GM19025 (cell line): Measurements from ENCODE around the gene OLIG2.

Experiments used
- ATAC-seq: cut with Tn5 transposase; IDR thresholded peaks from one replicate; pipeline ENCODE4 v1.9.1; 2021; ENCODE audit warnings: mild to moderate bottlenecking, low read depth, moderate library complexity; ENCODE audit not compliant: unreplicated experiment

OLIG2 gene

DNA sequence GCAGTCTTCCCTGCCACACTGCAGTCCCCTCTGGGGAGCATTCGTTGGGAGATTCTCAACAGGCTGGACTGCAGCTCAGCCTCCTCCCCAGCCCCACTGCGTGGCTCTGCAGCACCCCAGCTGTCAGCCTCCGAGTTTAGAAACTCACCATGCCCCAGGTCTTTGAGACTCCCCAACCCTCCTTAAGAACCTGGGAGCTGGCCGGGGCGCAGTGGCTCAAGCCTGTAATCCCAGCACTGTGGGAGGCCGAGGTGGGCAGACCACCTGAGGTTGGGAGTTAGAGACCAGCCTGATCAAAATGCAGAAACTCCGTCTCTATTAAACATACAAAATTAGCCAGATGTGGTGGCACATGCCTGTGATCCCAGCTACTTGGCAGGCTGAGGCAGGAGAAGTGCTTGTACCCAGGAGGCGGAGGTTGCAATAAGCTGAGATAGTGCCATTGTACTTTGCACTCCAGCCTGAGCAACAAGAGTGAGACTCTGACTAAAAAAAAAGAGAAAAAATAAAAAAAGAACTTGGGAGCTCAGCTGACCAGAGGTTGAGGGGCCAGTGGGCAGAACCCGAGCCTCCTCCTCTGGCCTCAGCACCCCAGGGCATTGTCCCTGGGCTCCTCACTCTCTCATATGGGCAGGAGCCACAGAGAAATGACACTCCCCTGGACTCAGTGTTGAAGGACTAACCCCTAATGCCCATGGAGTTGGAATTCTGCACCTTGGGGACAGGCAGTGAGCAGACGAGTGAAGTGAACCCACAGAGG is 5.6 kb downstream of the OLIG2 start:
- no peak for ATAC-seq

DNA sequence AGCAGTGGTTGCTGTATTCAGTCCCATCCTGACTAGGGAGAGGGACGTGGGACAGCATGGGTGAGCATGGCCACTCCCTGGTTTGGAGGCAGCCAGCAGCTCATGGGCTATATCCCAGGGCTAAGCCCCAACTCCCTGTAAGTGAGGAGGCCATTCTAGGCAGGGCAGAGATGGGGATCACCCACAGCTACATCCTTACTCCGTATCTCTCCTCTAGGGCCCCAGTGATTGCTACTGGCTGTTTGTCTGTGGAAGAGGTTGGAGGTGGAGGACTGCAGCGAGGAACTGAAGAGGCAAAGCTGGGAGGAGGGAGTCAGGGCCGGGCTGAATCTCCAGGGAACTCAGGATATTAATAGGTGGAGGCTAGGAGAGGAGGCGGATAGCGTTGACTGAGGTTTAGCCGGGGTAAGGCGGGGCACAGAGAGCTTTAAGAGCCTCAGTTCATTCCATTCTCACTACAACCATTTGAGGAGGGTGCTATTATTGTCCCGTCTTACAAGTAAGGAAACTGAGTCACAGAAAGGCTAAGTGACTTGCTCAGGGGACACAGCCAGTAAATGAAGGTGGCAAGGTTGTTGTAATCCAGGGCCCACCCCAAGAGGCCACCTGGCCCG is 6.8 kb downstream of the OLIG2 start:
- ATAC-seq, result no peak

DNA sequence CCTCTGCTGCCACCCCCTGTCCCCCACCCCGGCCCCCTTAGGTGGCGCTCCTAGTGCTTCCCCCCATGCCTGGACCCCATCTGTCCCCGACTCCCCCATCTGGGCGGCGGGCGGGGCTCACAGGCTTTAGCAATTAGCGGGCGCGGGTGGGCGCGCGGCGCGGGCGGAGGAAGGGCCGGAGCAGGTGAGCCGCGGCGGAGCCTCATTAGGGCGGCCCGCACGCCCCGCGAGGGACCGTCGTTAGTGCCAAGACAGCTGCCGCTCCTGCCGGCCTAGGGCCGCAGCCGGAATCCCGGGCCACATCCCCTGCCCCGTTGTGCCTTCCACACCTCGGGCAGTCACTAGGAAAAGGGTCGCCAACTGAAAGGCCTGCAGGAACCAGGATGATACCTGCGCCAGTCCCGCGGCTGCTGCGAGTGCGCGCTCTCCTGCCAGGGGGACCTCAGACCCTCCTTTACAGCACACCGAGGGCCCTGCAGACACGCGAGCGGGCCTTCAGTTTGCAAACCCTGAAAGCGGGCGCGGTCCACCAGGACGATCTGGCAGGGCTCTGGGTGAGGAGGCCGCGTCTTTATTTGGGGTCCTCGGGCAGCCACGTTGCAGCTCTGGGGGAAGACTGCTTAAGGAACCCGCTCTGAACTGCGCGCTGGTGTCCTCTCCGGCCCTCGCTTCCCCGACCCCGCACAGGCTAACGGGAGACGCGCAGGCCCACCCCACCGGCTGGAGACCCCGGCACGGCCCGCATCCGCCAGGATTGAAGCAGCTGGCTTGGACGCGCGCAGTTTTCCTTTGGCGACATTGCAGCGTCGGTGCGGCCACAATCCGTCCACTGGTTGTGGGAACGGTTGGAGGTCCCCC is 7.6 kb downstream of the OLIG2 start:
- ATAC-seq, result no peak

DNA sequence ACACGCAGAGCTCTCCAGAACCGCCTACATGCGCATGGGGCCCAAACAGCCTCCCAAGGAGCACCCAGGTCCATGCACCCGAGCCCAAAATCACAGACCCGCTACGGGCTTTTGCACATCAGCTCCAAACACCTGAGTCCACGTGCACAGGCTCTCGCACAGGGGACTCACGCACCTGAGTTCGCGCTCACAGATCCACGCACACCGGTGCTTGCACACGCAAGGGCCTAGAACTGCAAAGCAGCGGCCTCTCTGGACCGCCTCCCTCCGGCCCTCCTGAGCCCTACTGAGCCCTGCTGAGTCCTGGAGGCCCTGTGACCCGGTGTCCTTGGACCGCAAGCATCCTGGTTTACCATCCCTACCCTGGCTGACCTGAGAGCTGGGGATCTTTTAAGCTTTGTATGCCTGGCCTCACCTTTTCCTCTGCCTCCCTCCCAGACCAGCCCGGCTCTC is 8.3 kb downstream of the OLIG2 start:
- no peak for ATAC-seq

DNA sequence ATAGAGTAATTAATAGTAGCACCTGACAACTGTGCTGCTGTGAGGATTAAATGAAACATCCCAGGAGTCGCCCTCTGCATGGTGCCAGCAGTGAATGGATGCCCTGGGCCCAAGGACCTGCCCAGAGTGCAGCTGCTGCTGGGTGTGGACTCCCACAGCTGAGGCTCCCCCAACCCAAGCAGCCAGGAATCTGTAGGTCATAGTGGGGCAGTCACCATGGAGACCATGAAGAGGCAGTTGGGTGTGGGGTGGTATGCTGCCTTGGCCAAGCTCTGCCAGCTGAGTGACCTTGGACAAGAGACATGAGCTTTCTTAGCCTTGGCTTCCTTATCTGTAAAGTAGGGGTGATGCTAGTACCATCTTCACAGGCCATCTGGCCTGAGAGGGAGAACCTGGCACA is 9.4 kb downstream of the OLIG2 start:
- no peak for ATAC-seq

DNA sequence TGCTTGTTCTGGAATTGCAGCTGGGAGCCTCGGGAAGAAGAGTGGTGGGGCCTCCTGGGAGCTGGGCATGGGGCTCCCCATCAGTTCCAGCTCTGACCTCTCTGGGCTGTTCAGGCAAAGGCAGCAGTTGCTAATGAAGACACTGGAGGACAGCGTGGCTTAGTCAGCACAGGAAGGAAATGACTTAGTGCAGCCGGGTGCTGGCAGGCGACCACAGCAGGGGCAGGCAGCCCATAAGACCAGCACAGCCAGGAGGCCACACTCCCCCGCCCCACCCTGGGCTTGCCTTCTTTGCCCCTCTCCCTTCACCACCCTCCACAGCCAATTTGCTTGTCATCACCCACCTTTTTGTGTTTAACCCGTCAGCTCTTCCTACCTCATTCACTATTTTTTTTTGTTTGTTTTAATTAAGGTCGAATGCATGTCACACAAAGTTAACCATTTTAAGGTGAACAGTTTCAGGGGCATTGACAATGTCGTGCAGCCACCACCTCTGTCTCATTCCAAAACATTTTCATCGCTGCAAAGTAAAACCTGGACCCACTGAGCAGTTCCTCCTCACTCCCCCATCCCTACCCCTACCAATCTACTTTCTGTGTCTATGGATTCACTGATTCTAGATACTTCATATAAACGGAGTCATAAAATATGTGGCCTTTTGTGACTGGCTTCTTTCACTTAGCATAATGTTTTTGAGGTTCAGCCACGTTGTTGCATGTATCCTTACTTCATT is 10.9 kb downstream of the OLIG2 start:
- ATAC-seq, result no peak

DNA sequence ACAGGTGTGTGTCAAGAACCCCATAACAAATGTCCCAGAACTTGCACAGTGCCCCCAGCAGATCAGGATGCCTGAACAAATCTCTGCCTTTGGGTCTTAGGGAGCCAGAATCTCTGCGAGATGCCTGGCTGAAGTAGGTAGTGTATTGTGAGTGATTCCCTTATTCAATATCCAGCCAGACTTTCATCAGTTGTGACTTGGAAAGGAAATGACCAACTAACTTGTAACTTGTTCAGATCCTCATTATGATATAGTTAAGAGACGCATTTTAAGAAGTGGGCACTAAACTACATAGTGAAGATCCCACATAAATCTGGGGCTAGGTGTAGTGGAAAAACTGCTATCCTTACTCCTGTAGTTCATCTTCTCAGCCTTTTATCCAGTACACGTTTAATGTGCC is 11.8 kb downstream of the OLIG2 start:
- no peak for ATAC-seq

DNA sequence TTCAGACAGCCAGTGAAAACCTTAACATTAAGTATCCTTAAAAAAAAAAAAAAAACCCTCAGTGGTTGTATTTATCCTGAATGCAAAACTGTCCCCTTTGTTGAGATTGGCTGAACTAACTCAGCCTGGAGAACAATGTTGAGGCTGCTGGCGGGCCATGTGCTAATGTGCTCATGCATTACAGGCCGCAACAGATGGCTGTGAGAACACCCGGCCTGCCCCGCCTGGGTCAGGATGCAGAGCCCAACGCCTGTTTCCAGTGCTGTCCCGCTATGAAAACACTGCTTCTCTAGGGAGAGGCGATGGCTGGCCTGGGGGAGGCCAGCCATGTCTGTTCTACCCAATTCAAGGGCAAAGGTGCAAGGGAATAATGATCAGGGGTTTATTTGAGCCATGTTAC is 13.8 kb downstream of the OLIG2 start:
- ATAC-seq, result no peak

DNA sequence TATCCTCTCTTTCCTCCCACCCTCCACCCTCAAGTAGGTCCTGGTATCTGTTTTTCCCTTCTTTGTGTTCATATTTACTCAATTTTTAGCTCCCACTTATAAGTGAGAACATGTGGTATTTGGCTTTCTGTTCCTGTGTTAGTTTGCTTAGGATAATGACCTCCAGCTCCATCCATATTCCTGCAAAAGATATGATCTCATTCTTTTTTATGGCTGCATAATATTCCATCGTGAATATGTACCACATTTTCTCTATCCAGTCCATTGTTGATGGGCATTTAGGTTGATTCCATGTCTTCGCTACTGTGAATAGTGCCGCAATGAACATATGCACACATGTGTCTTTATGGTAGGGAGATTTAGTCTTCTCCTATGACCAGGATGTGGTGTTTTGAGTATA is 14.5 kb downstream of the OLIG2 start:
- ATAC-seq, result no peak

DNA sequence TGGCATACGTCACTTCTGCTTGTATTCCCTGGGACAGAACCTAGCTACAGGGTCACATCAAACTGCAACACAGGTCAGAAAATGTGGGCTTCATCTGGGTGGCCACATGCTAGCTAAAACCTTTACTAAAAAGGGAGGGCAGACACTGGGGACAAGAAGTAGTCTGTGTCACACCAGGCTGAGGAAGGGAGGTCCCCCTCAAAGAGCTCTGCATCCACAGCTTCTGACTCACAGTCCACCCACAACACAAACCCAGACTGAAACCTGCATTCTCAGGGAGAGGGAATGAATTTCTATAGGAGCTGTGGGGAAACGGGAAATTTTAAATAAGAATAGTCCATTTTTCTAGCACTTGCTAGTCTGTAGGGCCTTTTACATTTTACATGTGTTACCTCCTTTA is 16.2 kb downstream of the OLIG2 start:
- ATAC-seq, result no peak

DNA sequence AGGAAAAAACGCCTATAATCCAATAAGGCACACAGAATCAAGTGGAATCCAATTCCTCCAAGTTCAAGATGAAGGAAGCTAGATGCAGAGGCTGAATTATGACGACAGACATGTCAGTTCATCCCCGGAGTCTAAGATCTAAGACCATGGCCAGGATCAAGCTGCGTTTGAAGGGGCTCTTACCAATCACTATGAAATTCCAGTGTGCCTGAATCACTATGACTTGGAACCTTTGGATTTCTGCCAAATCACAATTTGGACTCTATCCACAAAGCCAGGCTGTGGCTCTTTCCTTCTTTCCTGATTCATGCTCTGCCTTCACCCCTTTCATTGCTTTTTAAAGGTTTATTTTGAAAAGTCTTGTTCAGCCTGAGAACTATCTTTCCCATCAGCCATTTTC is 17.1 kb downstream of the OLIG2 start:
- ATAC-seq, result no peak

DNA sequence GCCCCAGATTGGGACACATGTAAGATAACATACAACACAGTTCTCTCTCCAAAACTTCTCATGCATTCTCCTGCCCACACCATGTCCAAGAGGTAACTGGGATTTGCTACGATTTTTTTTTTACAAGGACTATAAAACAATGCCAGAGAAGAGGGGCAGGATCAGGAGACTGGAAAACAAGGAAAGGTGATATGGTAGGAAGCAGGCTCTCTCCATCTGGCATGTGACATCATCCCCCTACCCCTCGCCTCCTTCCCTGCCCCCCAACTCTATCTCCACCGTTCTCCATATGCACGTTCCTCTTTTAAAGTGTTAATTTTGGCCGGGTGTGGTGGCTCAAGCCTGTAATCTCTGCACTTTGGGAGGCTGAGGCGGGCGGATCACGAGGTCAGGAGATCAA is 20.7 kb downstream of the OLIG2 start:
- ATAC-seq, result no peak

DNA sequence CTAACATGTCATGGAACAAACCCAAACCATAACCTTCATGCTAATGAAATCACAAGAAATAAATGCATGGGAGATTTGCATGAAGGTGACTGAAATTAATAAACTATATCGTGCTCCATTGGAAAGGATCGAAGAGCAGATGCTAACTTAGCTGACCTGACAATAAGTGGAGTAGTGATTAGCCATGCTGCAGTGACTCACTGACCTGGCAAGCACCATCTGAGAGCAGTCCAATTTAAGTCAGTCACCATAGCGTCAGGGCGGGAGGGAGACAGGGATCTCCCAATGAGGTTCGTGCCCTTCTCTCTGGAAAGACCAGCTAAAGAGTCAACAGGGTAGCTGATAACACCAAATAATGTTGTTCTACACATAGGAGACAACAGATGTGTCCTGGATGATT is 21.5 kb downstream of the OLIG2 start:
- no peak for ATAC-seq

DNA sequence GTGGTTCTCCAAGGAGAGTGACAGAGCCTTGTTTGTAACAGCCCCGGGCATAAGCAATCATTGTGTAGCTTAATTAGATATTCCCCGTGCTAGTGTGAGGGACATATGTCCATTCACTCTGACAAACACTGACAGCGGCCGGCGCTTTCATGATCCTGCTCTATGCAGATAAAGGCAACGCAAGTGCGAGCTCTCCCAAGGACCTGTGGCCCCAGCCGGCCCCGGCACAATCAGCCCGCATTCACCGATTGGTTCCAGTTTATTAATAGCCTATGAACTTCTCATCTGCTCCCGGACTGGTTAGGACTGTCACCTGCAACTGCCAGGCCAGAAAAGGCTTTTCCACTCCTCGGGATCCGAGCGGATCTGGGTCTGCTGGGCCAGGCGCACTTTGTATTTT is 26.2 kb downstream of the OLIG2 start:
- ATAC-seq, result no peak

DNA sequence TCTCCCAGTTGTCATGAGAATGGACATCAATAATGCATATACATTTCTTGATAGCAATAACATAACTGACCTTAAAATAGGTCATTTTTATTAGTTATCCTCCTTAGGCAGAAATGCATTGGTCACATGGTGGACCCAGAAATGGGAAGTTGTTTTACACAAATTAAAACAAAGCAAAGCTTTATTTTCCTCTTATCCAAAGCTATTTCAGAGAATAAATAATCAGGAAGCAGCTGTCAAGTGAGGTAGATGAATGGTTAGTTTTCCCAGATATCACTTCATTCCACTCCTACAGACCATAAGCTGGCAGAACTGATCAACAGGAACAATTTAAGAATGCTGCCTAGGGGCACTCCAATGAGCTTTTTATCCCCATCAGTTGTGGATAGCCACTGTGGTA is 28.2 kb downstream of the OLIG2 start:
- ATAC-seq, result no peak

DNA sequence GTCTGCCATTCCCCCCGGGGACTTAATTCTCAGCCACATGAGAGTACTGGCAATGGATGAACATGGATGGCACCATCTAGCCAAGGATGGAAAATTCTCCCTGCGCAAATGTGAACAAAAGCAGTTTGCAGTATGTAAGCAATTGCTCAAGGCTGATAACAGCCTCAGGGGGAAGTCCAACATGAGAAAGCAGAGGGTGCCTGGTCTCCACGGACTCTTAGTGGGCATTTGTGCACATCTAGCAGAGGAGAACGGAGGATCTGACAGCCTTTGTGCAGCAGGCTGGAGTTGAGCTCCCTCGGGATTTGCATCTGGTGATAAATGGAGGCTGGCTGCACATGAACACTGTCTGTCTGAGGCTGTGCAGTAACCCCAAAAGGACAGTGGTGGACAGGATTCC is 30.3 kb downstream of the OLIG2 start:
- ATAC-seq, result no peak

DNA sequence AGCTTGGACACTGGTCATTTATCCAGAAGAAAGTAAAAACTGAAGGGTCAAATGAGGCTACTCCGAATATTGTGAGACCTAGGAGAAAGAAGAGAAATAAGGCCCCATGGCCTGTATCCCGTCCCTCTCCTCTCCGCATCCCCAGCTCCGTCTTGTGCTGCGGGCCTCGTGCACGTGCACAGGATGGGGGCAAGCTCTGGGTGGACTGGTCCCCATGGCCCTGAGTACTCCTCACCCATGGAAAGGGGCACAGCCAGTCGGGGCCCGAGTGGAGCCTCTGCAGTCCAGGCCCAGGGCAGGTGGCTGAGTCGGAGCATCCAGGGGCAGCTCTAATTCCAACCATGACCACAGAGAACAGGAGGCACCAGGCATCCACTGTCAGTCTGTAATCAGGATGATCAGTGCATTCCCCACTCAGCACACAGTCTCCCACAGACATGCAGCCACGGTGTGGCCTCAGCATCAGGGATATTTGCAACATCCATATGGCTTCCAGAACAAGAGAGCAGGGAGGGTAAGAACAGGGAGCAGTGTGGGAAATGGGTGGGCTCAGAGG is 31.7 kb downstream of the OLIG2 start:
- no peak for ATAC-seq

DNA sequence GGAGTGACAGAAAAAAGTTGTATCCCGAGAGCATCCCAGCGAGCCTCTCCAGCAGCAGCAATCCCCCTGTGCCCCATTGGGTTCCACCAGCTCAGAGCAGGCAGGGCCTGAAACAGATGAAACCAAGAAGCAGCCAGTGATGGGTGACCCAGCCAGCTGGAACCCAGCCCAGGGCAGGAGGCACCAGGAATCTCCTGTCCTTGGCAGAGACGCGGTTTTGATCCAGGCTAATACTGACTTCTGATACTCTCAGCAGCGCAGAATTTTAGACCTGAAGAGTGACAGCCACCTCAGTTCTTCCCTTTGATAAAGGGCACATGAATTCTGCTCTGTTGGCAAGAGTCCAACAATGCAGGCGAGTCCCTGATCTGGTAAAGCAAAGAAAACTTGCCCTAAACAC is 32.8 kb downstream of the OLIG2 start:
- ATAC-seq, result no peak

DNA sequence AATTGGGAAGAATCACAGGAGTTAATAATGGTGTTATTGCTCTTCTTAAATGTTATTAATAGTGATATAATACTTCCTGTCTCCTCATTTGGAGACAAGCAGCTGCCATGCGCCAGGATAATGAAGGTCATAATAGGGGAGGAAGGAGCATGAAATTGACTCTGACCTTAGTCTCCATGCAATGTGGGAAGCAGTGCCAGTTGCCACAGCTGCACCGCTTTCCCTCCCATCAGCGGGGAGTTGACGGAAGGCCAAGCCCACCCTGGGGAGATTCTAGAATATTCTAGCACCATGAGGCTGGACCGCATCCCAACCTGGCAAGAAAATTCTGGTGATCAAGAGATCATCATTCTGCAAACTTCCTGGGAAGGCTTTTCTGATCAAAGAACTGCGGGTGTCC is 33.2 kb downstream of the OLIG2 start:
- ATAC-seq, result no peak

DNA sequence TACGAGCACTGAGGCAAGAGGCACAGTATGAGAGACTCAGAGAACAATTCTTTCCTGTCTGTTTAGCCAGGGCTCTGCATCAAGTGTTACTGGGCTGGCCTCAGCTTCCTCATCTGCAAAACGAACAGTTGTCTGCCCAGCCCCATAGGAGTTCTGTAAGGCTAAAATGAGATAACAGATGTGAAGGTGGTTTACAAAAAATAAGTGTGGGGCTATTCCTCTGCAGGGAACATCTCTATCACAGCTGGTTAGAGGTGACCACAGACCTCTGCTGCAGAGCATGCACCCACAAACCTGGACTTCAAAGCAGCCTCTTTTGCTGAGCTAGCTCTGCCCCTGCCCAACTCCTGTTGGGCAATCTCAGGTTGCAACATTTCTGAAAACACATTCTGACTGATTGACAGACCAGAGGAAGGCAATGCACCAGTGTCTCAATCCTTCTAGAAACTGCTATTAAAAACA is 33.7 kb downstream of the OLIG2 start:
- ATAC-seq, result no peak
